G401.6 (cell line): ENCODE measurements around the gene HRAS.

Experiments used
- FAIRE-seq: peaks from 2 replicates; lab custom pipeline; 2012; peaks lifted over from hg19 to GRCh38; lab: Jason Lieb, UNC

HRAS gene

GRCh38 chr11:553083-553987, 18.0 kb upstream of the HRAS start:
- FAIRE-seq = no peak

GRCh38 chr11:551596-551995, 16.2 kb upstream of the HRAS start:
- FAIRE-seq = no peak

GRCh38 chr11:551131-551530, 15.8 kb upstream of the HRAS start:
- no peak for FAIRE-seq

- no peak for FAIRE-seq
Measured at GRCh38 chr11:550746-551085, 15.3 kb upstream of the HRAS start.

- FAIRE-seq = no peak
Measured at GRCh38 chr11:550021-550745, 14.8 kb upstream of the HRAS start.

DNA sequence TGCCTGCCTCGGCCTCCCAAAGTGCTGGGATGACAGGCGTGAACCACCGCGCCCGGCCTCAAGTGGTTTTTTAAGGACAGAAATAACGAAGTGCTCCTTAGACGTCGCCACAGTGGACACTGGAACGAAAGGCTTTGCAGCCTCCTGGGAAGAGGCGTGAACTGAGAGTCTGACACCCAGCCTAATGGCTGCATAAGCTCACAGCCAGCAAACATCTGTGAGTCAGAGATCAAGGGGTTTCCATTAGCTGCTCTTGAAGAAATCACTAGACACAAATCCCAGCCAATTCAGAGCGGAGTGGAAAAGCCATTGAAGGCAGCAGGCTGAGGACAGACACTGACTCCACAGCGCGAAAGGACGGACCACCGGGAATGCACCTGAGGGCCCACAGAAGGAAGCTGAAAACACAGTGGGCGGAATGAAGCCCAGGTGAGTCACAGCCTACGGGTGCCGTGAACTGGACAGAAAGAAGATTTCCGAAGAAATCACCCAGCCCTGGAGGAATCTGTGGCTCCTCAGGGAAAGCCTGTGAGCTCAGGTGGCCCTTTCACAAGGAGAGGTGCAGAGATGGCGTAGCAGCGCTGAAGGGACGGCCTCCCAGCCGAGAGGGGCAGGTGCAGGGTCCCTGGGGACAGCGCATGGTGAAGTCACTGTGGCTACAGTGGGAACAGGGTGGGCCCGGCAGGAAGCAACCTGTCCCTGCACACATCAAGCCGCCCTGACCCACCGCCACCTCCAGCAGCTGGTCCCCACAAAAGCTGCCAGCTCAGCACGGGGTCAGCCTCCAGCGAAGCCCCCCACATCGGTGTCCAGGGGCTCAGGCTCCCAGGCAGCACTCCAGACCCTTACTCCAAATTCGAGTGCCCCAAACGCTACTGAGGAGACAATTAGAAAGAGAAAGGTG, 13.6 kb upstream of the HRAS start:
- FAIRE-seq = no peak

GRCh38 chr11:545171-545570, 9.8 kb upstream of the HRAS start:
- FAIRE-seq = no peak

GRCh38 chr11:544817-545166, 9.4 kb upstream of the HRAS start:
- no peak for FAIRE-seq

GRCh38 chr11:541433-541885, 6.1 kb upstream of the HRAS start:
- no peak for FAIRE-seq

GRCh38 chr11:540583-541432, 5.4 kb upstream of the HRAS start:
- no peak for FAIRE-seq

DNA sequence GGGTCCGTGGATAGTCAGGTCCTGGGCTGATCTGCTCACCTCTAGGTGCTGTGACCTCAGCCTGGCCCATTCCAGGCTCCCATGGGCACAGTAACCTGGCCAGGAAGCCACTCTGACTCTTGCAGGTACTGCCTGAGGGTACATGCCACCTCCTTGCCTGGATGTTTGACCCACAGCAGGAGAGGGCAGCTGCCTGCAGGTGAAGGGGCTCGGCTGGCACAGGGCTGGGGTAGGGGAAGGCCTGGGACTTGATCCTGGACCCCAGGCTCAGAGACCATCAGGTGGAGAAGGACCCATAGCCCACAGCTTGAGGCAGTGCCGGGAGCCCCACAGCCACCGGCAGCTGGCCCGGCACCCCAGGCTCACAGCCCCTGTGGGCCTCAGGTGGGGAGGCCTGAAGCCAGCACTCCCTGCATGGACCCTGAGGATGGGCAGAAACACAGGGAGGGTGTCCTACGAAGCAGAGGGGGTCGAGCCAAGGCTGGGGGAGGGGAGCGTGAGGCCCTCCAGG, 4.7 kb upstream of the HRAS start:
- no peak for FAIRE-seq

- FAIRE-seq = no peak
Measured at GRCh38 chr11:538431-539051, 3.2 kb upstream of the HRAS start.

GRCh38 chr11:537622-538430, 2.5 kb upstream of the HRAS start:
- FAIRE-seq = no peak

- no peak for FAIRE-seq
Measured at GRCh38 chr11:536841-537621, 1.7 kb upstream of the HRAS start, which contains the start of gene LRRC56. LRRC56 (plus strand) TSS chr11:537527; CDS start chr11:540685, 3,158 bp downstream.

DNA sequence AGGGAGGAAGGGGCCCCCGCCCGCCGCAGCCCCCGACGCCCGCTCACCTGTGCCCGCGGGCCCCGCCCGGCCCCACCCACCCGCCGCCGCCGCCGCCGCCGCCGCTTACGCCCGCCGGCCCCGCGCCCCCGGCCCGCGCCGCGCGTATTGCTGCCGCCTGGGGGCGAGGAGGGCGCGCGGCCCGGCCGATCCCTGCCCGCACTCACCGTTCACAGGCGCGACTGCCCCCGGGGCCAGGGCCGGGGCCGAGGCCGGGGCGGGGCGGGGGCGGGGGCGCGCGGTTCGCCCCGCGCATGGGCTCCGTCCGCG, 212 bp downstream of the HRAS start:
- FAIRE-seq = no peak

DNA sequence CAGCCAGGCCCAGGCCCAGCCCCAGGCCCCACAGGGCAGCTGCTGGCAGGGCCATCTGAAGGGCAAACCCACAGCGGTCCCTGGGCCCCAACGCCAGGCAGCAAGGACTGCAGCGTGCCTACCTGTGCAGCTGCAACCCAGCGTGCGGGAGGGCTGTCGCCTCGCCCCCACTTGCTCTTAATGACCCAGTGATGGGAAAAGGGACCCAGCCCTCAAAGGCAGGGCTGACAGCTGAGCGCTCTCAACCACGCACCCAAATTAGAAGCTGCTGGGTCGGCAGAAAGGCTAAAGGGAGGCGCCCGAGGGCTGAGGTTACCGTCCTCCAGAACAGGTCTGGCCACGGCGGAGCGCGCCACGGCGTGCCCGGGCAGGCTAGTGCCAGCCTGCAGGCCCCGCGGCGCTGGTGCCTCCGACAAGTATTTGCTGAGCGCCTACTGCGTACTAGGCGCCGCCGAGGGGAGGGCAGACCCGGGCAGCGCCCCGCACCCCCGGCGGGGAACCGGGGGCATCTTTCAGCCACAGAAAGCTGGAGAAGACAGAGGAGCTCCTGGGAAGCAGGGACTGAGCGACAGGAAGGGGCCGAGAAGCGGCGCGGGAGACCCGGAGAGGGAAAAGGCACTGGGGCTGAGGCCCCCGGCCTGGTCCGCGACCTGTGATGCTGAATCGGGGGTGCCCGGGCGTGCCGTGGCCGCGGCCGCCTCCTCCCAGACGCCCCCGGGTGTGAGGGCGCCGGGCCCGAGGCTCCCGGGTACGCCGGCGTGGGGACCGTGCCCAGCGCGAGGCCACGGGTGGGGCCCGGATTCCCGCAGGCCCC, 773 bp downstream of the HRAS start:
- FAIRE-seq = no peak

DNA sequence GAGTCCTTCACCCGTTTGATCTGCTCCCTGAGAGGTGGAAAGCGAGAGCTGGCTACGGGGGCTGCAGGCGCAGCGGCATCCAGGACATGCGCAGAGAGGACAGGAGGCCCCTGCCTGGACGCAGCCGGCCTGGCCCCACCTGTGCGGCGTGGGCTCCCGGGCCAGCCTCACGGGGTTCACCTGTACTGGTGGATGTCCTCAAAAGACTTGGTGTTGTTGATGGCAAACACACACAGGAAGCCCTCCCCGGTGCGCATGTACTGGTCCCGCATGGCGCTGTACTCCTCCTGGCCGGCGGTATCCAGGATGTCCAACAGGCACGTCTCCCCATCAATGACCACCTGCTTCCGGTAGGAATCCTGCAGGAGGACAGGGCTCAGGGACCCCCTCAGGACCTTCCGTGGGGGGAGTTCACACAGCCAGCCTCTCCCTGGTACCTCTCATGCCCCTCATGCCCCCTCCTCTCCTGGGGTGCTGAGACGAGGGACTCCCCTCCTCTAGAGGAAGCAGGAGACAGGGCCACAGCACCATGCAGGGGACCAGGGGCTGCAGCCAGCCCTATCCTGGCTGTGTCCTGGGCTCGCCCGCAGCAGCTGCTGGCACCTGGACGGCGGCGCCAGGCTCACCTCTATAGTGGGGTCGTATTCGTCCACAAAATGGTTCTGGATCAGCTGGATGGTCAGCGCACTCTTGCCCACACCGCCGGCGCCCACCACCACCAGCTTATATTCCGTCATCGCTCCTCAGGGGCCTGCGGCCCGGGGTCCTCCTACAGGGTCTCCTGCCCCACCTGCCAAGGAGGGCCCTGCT, 1.6 kb downstream of the HRAS start:
- FAIRE-seq = no peak
